ENCODE measurements around the gene HCFC1.
A peak's percentile ranks its signal among the peaks of the same experiment; 100 is the strongest.

The HCFC1 gene

DNA sequence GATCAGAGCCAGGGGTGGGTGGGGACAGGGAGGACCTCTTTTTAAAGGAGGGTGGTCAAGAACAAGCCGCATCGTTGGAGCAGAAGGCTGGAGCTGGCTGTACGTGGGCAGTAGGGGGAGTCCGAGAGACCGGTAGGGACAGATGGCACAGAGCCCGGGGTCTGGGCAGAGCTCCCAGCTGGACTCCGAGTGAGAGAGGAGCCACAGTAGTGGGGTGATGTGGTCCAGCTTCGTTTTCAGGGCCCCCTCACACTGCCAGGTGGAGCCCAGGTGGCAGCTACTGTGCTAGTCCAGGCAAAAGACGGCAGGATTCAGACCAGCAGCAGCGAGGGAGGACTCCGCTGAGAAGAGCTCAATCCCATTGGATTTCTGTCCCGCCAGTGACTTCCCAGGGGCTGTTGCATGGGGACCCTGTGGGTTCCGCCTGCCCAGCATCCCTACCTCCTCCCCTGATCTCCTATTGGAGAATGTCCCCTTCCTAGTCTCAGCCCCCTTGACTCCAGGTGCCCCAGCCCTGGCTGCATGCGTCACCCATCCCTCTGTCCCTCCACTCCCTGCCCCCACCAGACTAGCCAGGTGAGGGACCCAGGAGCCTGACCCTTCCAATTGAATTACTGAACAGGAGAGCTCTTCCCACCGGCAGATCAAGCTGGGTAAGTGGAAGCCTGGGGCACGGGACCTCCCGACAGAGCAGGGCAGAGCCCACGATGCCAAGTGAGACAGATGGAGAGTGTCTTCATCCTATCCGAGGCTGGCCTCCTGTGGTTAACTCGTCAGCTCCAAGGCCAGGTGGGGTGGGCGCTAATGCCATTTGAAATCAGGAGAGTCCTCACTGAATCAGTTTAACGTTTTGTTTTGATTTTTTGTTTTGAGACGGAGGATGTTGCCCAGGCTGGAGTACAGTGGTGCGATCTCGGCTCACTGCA, 48.4 kb downstream of the HCFC1 start:
- Histone ChIP-seq H3K27ac (ENCODE audit: low read depth, low read length) (no peak overlapping the region), H3K4me3 (ENCODE audit: low read depth, low read length) (no peak overlapping the region), H3K27me3 (ENCODE audit: insufficient read depth, low read length) (no peaks in the 10 kb centered on the region), H3K36me3 (ENCODE audit: control insufficient read depth in 1 of 2, insufficient read depth in 2 of 2, low read length in 2 of 2) (no peaks in the 10 kb centered on the region), H3K14ac (ENCODE audit: low read length) (no peak overlapping the region), H3K4ac (ENCODE audit: low read depth, low read length) (no peak overlapping the region), H4K8ac (ENCODE audit: low read depth, low read length) (no peak overlapping the region), H2AK5ac (ENCODE audit: low read length) (no peak overlapping the region), H2BK12ac (ENCODE audit: low read length) (no peak overlapping the region), H3K18ac (ENCODE audit: low read length) (no peak overlapping the region), H2BK120ac (ENCODE audit: insufficient read depth, low read length, poor library complexity) (no peak overlapping the region), H2AFZ (ENCODE audit: insufficient read depth, low read length, poor library complexity) (no peak overlapping the region), H4K91ac (ENCODE audit: low read depth, low read length) (no peak overlapping the region), H3K9ac (ENCODE audit: low read length) (no peak overlapping the region), H3K9me3 (ENCODE audit: insufficient read depth, low read depth, low read length) (peaks cover 2% of the 10 kb centered on the region), H3K23ac (ENCODE audit: low read length) (no peak overlapping the region), H4K12ac (ENCODE audit: low read depth, low read length) (no peak overlapping the region), H2BK5ac (ENCODE audit: low read depth, low read length, poor library complexity) (no peak overlapping the region), H3K79me2 (ENCODE audit: control insufficient read depth, insufficient read depth, low read length, poor library complexity) (peaks cover 7% of the 10 kb centered on the region), H3K79me1 (ENCODE audit: low read length) (peaks cover 7% of the 10 kb centered on the region), H3K4me1 (ENCODE audit: control insufficient read depth in 1 of 2, insufficient read depth in 2 of 2, low read length in 2 of 2) (peaks cover 12 to 25% of the 10 kb centered on the region in 2 experiments), H3K4me2 (ENCODE audit: low read length) (no peak overlapping the region)
- WGBS (ENCODE audit: extremely low coverage, insufficient coverage, insufficient read length) = no CpG with 5 or more reads among the region's 25 CpGs
- DNase-seq = no peak

- Histone ChIP-seq H3K9ac (ENCODE audit: low read length) (no peak overlapping the region), H3K4me1 (ENCODE audit: control insufficient read depth in 1 of 2, insufficient read depth in 2 of 2, low read length in 2 of 2) (peaks cover 9 to 17% of the 10 kb centered on the region in 2 experiments), H4K8ac (ENCODE audit: low read depth, low read length) (no peak overlapping the region), H3K9me3 (ENCODE audit: insufficient read depth, low read depth, low read length) (peaks cover 2% of the 10 kb centered on the region), H3K27ac (ENCODE audit: low read depth, low read length) (no peak overlapping the region), H3K4me3 (ENCODE audit: low read depth, low read length) (no peak overlapping the region), H2AK5ac (ENCODE audit: low read length) (no peak overlapping the region), H2AFZ (ENCODE audit: insufficient read depth, low read length, poor library complexity) (no peak overlapping the region), H3K14ac (ENCODE audit: low read length) (no peak overlapping the region), H2BK5ac (ENCODE audit: low read depth, low read length, poor library complexity) (no peak overlapping the region), H2BK12ac (ENCODE audit: low read length) (no peak overlapping the region), H2BK120ac (ENCODE audit: insufficient read depth, low read length, poor library complexity) (no peak overlapping the region), H3K23ac (ENCODE audit: low read length) (no peak overlapping the region), H4K12ac (ENCODE audit: low read depth, low read length) (no peak overlapping the region), H3K79me1 (ENCODE audit: low read length) (no peaks in the 10 kb centered on the region), H3K36me3 (ENCODE audit: control insufficient read depth in 1 of 2, insufficient read depth in 2 of 2, low read length in 2 of 2) (no peaks in the 10 kb centered on the region), H3K27me3 (ENCODE audit: insufficient read depth, low read length) (no peaks in the 10 kb centered on the region), H3K4ac (ENCODE audit: low read depth, low read length) (no peak overlapping the region), H3K79me2 (ENCODE audit: control insufficient read depth, insufficient read depth, low read length, poor library complexity) (no peaks in the 10 kb centered on the region), H3K4me2 (ENCODE audit: low read length) (no peak overlapping the region), H3K18ac (ENCODE audit: low read length) (no peak overlapping the region), H4K91ac (ENCODE audit: low read depth, low read length) (peak overlapping the region; percentile 16)
- WGBS (ENCODE audit: extremely low coverage, insufficient coverage, insufficient read length) = no CpG with 5 or more reads among the region's 40 CpGs
- DNase-seq = no peak
These were observed 49.8 kb downstream of the HCFC1 start for GRCh38 chrX:153921511-153922446.

- Histone ChIP-seq H3K4me2 (ENCODE audit: low read length) (no peak overlapping the region), H2BK5ac (ENCODE audit: low read depth, low read length, poor library complexity) (no peak overlapping the region), H3K79me1 (ENCODE audit: low read length) (no peaks in the 10 kb centered on the region), H4K12ac (ENCODE audit: low read depth, low read length) (no peak overlapping the region), H3K27ac (ENCODE audit: low read depth, low read length) (no peak overlapping the region), H2BK12ac (ENCODE audit: low read length) (no peak overlapping the region), H4K8ac (ENCODE audit: low read depth, low read length) (no peak overlapping the region), H2BK120ac (ENCODE audit: insufficient read depth, low read length, poor library complexity) (no peak overlapping the region), H3K36me3 (ENCODE audit: control insufficient read depth in 1 of 2, insufficient read depth in 2 of 2, low read length in 2 of 2) (no peaks in the 10 kb centered on the region), H3K4ac (ENCODE audit: low read depth, low read length) (no peak overlapping the region), H4K91ac (ENCODE audit: low read depth, low read length) (no peak overlapping the region), H2AFZ (ENCODE audit: insufficient read depth, low read length, poor library complexity) (no peak overlapping the region), H3K79me2 (ENCODE audit: control insufficient read depth, insufficient read depth, low read length, poor library complexity) (no peaks in the 10 kb centered on the region), H3K4me3 (ENCODE audit: low read depth, low read length) (no peak overlapping the region), H3K27me3 (ENCODE audit: insufficient read depth, low read length) (no peaks in the 10 kb centered on the region), H3K9ac (ENCODE audit: low read length) (no peak overlapping the region), H3K4me1 (ENCODE audit: control insufficient read depth in 1 of 2, insufficient read depth in 2 of 2, low read length in 2 of 2) (peaks cover 2 to 10% of the 10 kb centered on the region in 2 experiments), H3K9me3 (ENCODE audit: insufficient read depth, low read depth, low read length) (peaks cover 2% of the 10 kb centered on the region), H3K18ac (ENCODE audit: low read length) (no peak overlapping the region), H2AK5ac (ENCODE audit: low read length) (no peak overlapping the region), H3K23ac (ENCODE audit: low read length) (no peak overlapping the region), H3K14ac (ENCODE audit: low read length) (no peak overlapping the region)
- DNase-seq = no peak
- WGBS (ENCODE audit: extremely low coverage, insufficient coverage, insufficient read length) = no CpG with 5 or more reads among the region's 16 CpGs
These were observed 50.5 kb downstream of the HCFC1 start for GRCh38 chrX:153921070-153921469.

GRCh38 chrX:153920546-153920945, 51.1 kb downstream of the HCFC1 start:
- H2BK120ac ChIP-seq (ENCODE audit: insufficient read depth, low read length, poor library complexity) = no peak overlapping the region
- DNase-seq = no peak
- H3K18ac ChIP-seq (ENCODE audit: low read length) = no peak overlapping the region
- WGBS (ENCODE audit: extremely low coverage, insufficient coverage, insufficient read length) = no CpG with 5 or more reads among the region's 14 CpGs
- H2AK5ac ChIP-seq (ENCODE audit: low read length) = no peak overlapping the region
- peaks cover 2% of the 10 kb centered on the region for H3K9me3 ChIP-seq (ENCODE audit: insufficient read depth, low read depth, low read length)
- H3K4me3 ChIP-seq (ENCODE audit: low read depth, low read length) = no peak overlapping the region
- H3K23ac ChIP-seq (ENCODE audit: low read length) = no peak overlapping the region
- no peaks in the 10 kb centered on the region for H3K27me3 ChIP-seq (ENCODE audit: insufficient read depth, low read length)
- no peak overlapping the region for H3K14ac ChIP-seq (ENCODE audit: low read length)
- no peak overlapping the region for H2BK5ac ChIP-seq (ENCODE audit: low read depth, low read length, poor library complexity)
- H2AFZ ChIP-seq (ENCODE audit: insufficient read depth, low read length, poor library complexity) = no peak overlapping the region
- no peak overlapping the region for H4K91ac ChIP-seq (ENCODE audit: low read depth, low read length)
- no peaks in the 10 kb centered on the region for H3K79me2 ChIP-seq (ENCODE audit: control insufficient read depth, insufficient read depth, low read length, poor library complexity)
- H3K36me3 ChIP-seq (ENCODE audit: control insufficient read depth in 1 of 2, insufficient read depth in 2 of 2, low read length in 2 of 2) = no peaks in the 10 kb centered on the region
- H3K9ac ChIP-seq (ENCODE audit: low read length) = no peak overlapping the region
- H2BK12ac ChIP-seq (ENCODE audit: low read length) = no peak overlapping the region
- H3K4me2 ChIP-seq (ENCODE audit: low read length) = no peak overlapping the region
- H3K4ac ChIP-seq (ENCODE audit: low read depth, low read length) = no peak overlapping the region
- H4K12ac ChIP-seq (ENCODE audit: low read depth, low read length) = no peak overlapping the region
- H3K79me1 ChIP-seq (ENCODE audit: low read length) = no peaks in the 10 kb centered on the region
- H4K8ac ChIP-seq (ENCODE audit: low read depth, low read length) = no peak overlapping the region
- peaks cover 0 to 4% of the 10 kb centered on the region in 2 experiments for H3K4me1 ChIP-seq (ENCODE audit: control insufficient read depth in 1 of 2, insufficient read depth in 2 of 2, low read length in 2 of 2)
- no peak overlapping the region for H3K27ac ChIP-seq (ENCODE audit: low read depth, low read length)
